Measurements from ENCODE around the gene EP400.
"Not testable (repeated sequence)": the region's sequence is repeated elsewhere in the genome, so short reads cannot be mapped to it uniquely, and the experiment has no call there.

Gene EP400

GRCh38 chr12:131948713-131949430 is 870 bp upstream of the EP400 start:
- DNase-seq (ENCODE audit: low read depth): not testable (repeated sequence)

- DNase-seq (ENCODE audit: low read depth): no peak
Observed at GRCh38 chr12:131950182-131950913, 606 bp downstream of the EP400 start.

GRCh38 chr12:131953810-131954209 is 4.1 kb downstream of the EP400 start:
- not testable (repeated sequence) for DNase-seq (ENCODE audit: low read depth)

- DNase-seq (ENCODE audit: low read depth): not testable (repeated sequence)
Observed at GRCh38 chr12:131954460-131954859, 4.7 kb downstream of the EP400 start.

- no peak for DNase-seq (ENCODE audit: low read depth)
Observed at GRCh38 chr12:131959116-131959515, 9.4 kb downstream of the EP400 start.

- no peak for DNase-seq (ENCODE audit: low read depth)
Observed at GRCh38 chr12:131959641-131960589, 10.2 kb downstream of the EP400 start.

GRCh38 chr12:131960590-131961325 is 11.0 kb downstream of the EP400 start:
- not testable (repeated sequence) for DNase-seq (ENCODE audit: low read depth)

- not testable (repeated sequence) for DNase-seq (ENCODE audit: low read depth)
Observed at GRCh38 chr12:131961328-131961727, 11.6 kb downstream of the EP400 start.

- DNase-seq (ENCODE audit: low read depth): no peak
Observed at GRCh38 chr12:131962069-131962468, 12.3 kb downstream of the EP400 start.

GRCh38 chr12:131963381-131963780 is 13.6 kb downstream of the EP400 start:
- no peak for DNase-seq (ENCODE audit: low read depth)

GRCh38 chr12:131965073-131965472 is 15.3 kb downstream of the EP400 start:
- DNase-seq (ENCODE audit: low read depth): no peak

- DNase-seq (ENCODE audit: low read depth): no peak
Observed at GRCh38 chr12:131971226-131971625, 21.5 kb downstream of the EP400 start.

GRCh38 chr12:131975228-131975627 is 25.5 kb downstream of the EP400 start:
- no peak for DNase-seq (ENCODE audit: low read depth)

- DNase-seq (ENCODE audit: low read depth): no peak
Observed at GRCh38 chr12:131979606-131980005, 29.9 kb downstream of the EP400 start.

GRCh38 chr12:131980263-131980662 is 30.5 kb downstream of the EP400 start:
- DNase-seq (ENCODE audit: low read depth): no peak

GRCh38 chr12:131981388-131981787 is 31.6 kb downstream of the EP400 start:
- no peak for DNase-seq (ENCODE audit: low read depth)

- DNase-seq (ENCODE audit: low read depth): no peak
Observed at GRCh38 chr12:131982041-131982440, 32.3 kb downstream of the EP400 start.

- no peak for DNase-seq (ENCODE audit: low read depth)
Observed at GRCh38 chr12:131983026-131983425, 33.3 kb downstream of the EP400 start.

GRCh38 chr12:131983554-131983953 is 33.8 kb downstream of the EP400 start:
- no peak for DNase-seq (ENCODE audit: low read depth)

GRCh38 chr12:131984334-131984733 is 34.6 kb downstream of the EP400 start:
- DNase-seq (ENCODE audit: low read depth): no peak

- DNase-seq (ENCODE audit: low read depth): not testable (repeated sequence)
Observed at GRCh38 chr12:131985510-131985875, 35.8 kb downstream of the EP400 start.

- DNase-seq (ENCODE audit: low read depth): no peak
Observed at GRCh38 chr12:131986361-131986760, 36.6 kb downstream of the EP400 start.
